Measurements from ENCODE around the gene SNN.
A peak's percentile ranks its signal among the peaks of the same experiment; 100 is the strongest.

The SNN gene

DNA sequence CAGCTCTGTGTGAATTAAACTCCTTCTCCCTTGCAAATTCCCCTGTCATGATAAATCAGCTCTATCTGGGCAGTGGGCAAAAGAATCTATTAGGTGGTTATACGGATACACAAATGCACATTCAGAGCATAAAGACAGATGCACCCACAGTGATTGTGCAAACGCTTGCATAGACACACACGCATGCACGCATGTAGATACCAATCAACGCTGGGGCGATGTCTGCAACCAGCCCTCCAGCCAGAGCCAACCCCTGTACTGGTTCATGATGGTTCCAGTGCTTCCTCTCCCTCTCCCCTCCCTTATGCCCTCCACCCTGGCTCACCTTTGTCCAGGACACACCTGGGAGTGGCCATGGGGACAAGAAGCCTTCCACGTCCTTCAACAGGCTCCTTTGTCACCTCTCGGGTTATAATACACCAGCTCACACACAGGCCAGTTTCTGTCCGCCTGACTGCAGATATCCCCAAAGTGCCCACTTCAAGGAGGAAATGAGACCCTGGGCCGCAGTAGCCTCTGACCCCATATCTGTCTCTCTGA is 33.1 kb upstream of the SNN start:
- no peak for DNase-seq (ENCODE audit: low read depth in 3 of 3)

DNA sequence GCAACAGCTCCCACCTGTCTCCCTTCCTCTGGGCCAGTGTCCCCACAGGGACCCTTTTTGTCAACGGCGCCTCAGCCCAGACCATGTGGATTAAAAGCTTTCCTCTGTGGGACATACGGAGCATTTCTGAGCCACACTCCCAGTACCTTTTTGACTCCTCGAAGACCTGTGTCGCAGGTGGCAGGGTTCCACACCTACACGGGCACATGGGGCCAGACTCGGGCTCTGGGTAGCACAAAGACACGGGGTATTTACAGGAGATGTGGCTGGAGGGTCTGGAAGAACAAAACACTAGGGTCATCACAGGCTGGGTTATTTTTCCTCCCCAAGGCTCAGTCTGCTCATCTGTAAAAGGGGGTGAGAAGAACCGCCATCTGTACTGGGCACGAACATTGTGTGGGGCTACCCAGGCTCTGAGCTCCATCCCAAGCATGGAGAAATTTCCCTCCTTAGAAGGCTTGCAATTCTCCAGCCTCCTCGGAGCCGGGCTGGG is 32.5 kb upstream of the SNN start:
- no peak for DNase-seq (ENCODE audit: low read depth in 3 of 3)

GRCh38 chr16:11636172-11636721 is 32.0 kb upstream of the SNN start:
- no peak for DNase-seq (ENCODE audit: low read depth in 3 of 3)

DNA sequence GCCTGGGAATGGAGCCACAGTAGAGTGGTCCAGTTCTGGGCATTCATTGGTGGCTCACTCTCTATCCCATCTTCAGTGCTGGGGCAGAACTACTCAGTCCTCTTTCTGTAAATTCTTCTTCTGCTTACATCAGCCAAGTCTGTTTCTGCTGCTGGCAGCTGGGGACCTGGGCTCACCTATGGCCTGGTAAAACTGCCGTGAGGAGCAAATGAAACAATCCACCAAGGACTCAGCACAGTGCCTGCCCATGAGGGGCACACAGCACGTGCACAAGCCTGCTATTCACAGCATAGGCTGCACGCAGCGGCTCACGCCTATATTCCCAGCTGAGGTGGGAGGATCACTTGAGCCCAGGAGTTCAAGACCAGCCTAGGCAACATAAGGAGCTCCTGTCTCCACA is 30.9 kb upstream of the SNN start:
- no peak for DNase-seq (ENCODE audit: low read depth in 3 of 3)

DNA sequence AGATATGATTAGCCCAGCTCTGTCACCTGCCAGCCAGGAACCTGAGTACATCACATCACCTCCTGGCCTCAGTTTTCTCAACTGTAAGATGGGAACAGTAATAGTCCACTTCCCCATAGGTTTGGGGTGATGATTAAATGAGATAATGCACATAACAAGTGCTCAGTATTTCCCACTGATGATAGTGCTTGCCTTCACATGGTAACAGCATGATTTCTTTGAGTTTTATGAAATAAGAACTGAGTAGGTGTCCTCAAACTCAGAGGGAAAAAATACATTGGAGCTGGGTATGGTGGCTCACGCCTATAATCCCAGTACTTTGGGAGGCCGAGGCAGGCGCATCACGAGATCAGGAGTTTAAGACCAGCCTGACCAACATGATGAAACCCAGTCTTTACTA is 30.1 kb upstream of the SNN start:
- no peak for DNase-seq (ENCODE audit: low read depth in 3 of 3)

- no peak for DNase-seq (ENCODE audit: low read depth in 3 of 3)
Measured at GRCh38 chr16:11639008-11639562, 29.2 kb upstream of the SNN start.

GRCh38 chr16:11639925-11640899 is 28.0 kb upstream of the SNN start:
- DNase-seq (ENCODE audit: low read depth in 3 of 3) = no peak

DNA sequence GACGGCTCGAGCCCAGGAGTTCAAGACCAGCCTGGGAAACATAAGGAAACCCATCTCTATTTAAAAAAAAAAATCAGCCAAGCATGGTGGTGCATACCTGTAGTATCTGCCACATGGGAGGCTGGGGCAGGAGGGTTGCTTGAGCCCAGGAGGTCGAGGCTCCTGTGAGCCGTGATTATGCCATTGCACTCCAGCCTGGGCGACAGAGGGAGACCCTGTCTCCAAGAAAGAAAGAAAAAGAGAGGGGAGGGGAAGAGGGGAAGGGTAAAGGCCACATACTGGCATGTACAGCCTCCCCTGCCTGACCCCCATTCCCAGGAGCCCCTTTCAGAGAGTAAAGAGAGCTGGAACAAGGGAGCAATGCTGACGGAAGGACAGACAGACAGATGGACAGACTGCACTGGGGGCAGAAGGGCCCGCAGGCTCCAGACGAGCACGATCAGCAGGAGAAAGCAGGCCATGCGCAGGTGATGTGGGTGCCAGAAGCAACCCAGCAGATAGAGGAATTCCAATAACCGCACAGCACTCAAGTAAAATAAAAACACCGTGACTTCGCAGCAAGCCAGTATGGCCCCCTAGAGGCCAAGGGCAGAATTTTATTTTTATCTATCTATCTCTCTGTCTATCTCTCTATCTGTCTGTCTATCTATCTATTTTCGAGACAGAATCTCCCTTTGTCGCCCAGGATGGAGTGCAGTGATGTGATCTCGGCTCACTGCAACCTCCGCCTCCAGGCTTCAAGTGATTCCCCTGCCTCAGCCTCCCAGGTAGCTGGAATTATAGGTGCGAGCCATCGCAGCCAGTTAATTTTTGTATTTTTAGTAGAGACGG is 27.1 kb upstream of the SNN start:
- DNase-seq (ENCODE audit: low read depth in 3 of 3) = peak in 1 of 3 experiments; percentile 10

GRCh38 chr16:11642765-11643116 is 25.5 kb upstream of the SNN start:
- DNase-seq (ENCODE audit: low read depth in 3 of 3) = no peak

DNA sequence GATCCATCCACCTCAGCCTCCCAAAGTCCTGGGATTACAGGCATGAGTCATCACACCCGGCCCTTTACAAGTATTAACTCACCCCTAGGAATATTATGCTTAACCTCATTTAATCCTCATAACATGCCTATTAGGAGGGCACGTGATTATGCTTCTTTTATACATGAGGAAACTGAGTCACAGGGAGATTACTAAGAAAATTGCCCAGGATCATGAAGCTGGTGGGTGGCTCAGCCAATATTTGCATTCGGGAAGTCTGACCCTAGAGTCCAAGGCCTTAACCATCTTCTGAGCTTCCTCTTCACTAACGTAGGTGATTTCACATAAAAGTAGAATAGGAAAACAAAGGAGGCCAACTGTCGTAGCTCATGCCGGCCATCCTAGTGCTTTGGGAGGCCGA is 19.0 kb upstream of the SNN start:
- no peak for DNase-seq (ENCODE audit: low read depth in 3 of 3)

DNA sequence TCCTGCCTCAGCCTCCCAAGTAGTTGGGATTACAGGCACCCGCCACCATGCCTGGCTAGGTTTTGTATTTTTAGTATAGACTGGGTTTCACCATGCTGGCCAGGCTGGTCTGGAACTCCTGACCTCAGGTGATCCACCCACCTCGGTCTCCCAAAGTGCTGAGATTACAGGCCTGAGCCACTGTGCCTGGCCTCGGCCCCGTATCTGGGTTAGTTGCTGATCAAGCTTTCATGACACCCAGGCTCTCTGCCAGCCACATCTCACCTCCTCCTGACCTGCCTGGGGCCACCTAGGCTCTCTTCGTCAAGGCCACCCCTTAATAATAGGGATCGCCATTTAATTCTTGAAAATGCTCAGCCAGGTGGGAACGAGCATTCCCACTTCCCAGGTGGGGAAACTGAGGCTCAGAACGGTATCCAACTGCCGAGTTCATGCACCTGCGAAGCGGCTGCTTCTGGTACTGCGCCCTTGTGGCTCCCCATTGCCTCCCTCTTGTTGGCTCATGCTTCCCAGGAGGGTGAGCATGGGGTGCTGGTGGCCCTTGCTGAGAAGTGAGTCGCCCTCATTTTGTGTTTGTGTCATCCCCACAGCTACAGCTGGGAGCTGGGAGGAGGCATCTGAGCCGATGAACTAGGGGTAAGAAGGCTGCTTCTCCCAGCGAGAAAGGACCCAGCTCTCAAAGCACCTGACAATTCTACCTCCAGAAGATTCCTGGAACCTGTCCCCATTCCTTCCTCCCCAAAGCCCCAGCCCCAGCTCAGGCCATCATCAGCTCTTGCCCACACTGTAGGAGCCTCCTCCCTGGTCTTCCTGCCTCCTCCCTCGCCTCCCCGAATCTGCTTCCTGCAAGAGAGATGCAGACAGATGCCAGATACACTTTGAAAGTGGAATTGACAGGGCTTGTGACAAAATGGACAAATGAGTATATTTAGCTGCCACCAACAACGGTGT is 17.3 kb upstream of the SNN start:
- no peak for DNase-seq (ENCODE audit: low read depth in 3 of 3)

- DNase-seq (ENCODE audit: low read depth in 3 of 3) = no peak
Measured at GRCh38 chr16:11651796-11652195, 16.5 kb upstream of the SNN start.

DNA sequence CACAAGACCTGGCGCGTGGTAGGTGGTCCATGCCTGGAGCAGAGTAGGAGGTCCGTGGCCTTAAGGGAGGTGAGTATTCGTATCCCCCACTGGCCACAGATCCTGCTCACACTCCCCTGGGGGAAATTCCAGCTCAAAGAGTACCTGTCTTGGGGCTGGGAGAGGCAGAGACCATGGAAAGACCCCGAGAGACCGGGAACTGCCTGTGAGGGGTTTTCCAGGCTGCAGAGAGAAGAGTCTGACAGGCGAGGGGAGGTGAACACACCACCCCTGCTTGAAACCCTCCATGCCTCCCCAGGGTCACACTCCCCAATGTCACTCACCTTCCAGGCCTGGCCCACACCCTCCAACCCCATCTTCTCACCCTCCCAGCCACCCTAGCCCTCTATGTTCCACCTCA is 12.6 kb upstream of the SNN start:
- no peak for DNase-seq (ENCODE audit: low read depth in 3 of 3)

DNA sequence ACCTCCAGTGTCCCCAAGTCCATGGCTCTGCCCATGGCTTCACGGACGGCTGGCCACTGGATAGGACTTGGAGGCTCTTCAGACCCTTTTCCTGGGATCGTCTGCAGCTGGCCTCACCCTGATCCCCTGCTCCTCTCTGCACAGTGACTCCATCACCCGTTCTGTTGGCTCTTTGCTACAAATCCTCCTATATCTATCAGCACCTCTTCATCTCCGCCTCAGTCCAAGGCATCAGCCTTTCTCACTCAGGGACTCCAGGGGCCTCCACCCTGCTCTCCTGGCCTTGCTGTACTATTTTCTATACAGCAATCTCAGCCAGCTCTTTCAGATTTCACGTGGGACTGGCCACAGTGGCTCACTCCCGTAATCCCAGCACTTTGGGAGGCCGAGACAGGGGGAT is 10.7 kb upstream of the SNN start:
- DNase-seq (ENCODE audit: low read depth in 3 of 3) = no peak

GRCh38 chr16:11658896-11659708 is 9.2 kb upstream of the SNN start:
- DNase-seq (ENCODE audit: low read depth in 3 of 3) = no peak

DNA sequence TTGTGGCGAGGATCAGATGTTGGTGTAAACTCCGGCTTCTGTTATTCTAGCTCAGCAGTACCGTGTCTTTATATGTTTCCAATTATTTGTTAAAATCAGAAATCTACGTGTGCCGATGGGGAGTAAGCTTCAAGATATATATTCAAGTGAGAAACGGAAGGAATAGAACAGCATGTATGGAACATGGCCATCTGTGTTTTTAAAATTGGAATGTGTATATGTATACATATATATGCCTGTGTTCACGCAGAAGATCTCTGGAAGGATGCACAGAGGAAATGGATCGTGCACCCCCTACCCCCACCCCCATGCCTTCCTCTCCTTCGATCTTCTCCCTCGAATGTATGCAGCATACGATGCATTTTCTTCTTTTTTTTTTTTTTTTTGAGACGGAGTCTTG is 7.7 kb upstream of the SNN start:
- DNase-seq (ENCODE audit: low read depth in 3 of 3) = no peak

GRCh38 chr16:11662582-11662981 is 5.7 kb upstream of the SNN start:
- DNase-seq (ENCODE audit: low read depth in 3 of 3) = no peak

- no peak for DNase-seq (ENCODE audit: low read depth in 3 of 3)
Measured at GRCh38 chr16:11665071-11665491, 3.2 kb upstream of the SNN start.

GRCh38 chr16:11666103-11667055 is 1.9 kb upstream of the SNN start:
- DNase-seq (ENCODE audit: low read depth in 3 of 3) = no peak
